Measurements from ENCODE around the gene ELOVL5.

The ELOVL5 gene

DNA sequence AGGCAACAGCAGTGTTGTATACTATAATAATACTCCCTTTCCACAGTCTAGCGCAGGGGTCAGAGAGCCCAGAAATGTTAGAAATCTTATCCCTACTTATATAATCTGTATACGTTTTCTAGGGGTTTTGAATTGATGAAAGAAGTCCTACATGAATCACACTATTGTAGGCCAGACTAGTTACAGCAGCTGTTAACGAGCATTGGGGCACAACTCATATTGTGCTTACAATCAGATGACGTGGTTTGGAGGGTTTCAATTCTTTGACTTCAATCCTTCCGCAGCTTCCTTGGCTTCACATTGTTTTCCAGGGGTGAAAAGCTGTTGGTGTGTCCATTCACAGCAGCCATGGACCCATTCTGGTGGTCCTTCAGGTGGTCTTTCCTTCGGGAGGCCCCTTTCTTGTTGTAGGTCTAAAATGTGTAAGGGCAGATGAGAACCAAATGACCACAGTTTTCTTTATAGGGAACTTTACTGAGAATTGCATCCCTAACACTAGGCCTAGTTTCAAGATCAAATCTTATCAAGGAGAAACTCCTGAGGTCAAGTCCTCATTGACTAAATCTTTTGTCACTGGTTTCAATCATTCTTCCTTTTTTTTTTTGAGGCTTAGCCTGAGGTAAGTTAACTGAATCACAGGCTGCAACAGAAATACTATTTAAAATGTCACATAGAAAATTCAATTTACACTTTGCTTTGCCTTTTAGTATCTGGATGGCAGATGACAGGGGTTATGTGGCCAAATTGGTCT lies 79.7 kb downstream of the ELOVL5 start:
- DNase-seq = no peak

DNA sequence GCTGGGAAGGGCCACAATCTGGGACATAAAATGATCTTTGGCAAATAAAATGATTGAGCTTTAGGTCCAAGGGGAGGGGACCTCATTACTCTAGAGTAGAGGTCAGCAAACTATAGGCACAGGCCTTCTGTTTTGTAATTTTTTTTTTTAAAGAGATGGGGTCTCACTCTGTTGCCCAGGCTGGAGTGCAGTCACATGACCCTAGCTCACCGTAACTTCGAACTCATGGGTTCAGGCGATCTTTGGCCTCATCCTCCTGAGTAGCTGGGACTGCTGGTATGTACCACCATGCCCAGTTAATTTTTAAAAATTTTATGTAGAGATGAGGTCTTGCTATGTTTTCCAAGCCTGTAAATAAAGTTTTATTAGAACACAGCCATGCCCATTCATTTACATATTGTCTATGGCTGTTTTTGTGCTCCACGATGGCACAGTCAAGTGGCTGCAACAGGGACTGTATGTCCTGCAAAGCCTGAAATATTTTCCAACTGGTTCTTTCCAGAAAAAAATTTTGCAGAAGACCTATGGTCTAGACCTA lies 82.1 kb downstream of the ELOVL5 start:
- DNase-seq = no peak

DNA sequence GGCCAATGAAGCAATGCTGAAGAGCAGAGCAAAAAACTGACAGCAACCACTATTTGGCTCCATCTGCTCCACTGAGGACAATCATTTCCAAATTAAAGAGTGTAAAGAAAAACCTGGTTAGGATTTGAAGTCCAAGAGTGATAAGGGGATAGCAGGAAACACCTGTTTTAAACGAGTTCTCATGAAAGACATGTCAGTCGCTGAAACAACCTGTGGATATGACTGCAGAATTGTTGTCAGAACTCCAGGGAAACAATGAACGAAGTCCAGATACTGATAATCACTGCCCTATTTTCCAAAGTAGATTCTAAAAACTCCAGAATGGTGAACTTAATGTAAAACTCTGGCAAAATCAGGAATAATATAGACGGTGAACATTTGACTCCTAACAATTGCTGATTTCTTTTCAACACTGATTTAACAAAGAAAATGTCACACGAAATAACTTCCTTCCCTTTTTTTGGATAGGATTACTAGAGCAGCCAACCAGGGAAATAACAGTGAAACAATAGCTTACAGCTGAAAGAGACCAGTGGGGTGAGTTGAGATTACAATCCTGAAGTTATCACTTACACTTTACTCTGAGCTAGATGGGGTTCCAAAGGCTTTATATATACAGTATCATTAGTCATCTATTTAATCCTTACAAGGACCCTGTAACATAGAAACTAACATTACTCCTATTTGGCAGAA lies 83.7 kb downstream of the ELOVL5 start:
- no peak for DNase-seq

DNA sequence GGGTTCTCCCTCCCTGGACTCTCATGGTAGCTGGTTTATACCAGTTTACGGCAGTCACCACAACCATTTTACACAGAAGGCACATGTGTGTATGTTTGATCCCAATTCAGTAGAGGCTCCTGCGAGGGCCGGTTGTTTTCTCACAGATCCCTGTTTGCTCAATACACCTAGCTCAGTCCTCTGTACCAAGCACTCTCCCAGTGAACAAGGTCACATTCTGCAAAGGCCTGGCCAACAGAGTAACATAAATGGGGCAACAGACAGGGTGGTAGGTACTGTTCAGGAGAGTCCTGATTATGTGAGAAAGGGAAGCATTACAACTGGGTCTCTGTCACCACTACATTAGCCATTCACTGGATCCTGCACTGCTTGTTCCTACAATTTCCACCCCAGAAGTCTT lies 84.4 kb downstream of the ELOVL5 start:
- no peak for DNase-seq

DNA sequence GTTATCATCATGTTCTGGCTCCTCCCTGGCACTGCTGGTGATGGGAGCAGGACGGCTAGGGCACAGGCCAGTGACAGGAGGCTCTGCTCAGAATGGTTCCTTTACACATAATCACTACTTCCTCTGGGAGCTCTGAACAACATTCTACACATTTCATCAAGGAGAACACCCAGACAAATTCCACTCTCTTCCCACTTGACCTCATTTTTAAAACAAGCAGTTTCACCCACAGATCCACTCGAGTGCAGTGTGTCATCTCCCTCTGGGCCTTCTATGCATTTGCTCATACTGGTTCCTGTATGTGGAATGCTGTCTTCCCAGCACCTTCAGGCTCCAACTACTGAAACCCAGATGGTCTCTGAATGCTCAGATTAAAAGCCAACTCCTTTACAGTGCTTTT lies 84.8 kb downstream of the ELOVL5 start:
- no peak for DNase-seq

DNA sequence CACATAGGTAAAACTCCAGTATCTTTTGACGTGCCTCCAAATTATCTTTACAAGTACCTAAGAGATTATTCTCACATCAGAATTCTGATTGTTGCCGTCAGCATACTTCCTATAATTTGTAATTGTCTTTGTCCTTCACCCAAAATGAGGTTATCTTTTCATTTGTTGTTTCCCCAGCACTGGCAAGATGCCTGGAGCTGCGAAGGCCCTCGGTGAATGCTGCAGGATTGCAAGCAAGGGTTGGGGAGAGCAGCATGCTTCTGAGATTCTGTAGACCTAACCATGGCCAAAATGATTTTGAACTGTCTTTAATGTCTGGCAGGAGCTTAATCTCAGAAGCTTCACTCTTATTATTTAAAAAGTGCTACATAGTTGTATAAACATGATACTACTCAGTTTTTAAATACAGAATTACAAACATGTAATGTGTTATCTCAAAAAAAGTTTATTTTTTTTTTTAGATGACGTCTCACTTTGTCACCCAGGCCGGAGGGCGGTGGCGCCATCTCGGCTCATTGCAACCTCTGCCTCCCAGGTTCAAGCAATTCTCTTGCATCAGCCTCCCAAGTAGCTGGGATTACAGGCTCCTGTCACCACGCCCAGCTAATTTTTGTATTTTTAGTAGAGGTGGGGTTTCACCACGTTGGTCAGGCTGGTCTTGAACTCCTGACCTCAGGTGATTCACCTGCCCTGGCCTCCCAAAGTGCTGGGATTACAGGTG lies 88.7 kb downstream of the ELOVL5 start:
- DNase-seq = no peak

DNA sequence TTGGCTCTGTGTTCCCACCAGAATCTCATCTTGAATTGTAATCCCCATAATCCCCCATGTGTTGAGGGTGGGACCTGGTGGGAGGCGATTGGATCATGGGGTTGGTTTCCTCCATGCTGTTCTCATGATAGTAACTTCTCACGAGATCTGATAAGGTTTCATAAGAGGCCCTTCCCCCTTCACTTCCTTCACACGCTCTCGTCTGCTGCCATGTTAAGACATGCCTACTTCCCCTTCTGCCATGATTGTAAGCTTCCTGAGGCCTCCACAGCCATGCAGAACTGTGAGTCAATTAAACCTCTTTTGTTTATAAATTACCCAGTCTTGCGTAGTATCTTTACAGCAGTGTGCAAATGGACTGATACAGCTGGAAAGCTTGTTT lies 90.0 kb downstream of the ELOVL5 start:
- DNase-seq = no peak

DNA sequence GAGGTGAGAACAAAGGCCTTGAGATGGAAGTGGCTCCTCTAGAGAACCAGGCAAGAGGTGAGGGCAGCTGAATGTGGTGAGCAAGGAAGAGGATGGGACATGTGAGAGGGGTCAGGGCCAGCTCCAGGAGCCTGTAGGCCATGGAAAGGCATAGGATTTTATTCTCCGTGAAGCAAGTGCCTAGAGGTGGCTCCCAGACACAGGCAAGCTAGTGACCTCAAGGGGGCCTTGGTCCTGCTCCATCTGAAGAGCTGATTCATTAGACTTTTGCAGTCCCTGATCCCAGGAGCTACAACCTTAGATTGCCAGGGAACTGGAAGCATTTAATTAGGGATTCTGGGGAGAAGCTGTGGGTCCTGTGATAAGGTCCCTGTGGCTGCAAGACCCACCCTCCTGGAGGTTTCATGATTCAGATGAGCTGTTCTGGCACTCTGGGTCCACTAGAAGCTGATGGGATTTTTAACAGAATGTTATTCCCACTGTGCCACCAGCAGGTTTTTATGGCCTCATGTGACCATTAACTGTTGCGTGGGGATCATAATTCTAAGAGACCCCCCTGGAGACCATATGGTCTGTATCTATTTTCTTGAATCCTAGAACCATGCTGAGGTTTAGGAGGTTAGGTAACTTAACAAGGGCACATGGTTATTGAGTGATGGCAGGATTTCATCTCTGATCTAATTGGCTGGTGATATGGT lies 90.5 kb downstream of the ELOVL5 start:
- no peak for DNase-seq

DNA sequence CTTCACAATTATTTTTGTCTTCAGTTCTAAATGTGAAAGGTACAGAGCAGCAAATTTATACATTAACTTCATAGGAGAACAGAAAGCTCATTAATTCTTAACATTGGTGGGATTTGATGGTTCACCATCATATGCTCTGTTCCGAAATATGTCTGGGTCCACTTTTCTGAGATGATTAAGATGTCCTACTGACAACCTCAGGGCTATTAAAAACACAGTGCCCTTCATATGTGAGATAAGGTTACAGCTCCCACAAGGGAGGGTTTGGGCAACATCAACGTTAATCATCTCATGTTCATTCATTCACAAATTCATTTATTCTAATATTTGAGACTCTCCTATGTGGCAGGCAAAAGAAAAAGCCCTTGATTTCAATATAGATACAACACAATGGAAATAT lies 91.2 kb downstream of the ELOVL5 start:
- DNase-seq = no peak

DNA sequence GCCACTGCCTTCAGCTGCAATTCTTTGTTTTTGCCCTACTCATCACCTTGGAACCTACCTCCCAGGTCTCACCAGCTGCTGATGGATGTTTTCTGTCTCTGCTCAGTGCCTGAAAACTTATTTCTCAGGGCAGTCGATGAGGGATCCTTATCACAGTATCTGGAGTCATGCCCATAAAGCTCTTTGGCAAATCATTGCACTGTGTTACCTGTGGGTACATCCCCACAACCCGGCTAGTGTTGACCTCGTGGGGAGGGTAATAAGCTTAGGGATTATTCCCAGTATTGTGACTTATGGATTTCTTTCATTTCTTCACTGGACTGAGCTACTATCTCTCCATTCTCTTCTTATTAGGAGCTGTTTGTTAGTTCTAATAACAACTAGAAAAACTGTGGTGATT lies 91.7 kb downstream of the ELOVL5 start:
- DNase-seq = no peak

DNA sequence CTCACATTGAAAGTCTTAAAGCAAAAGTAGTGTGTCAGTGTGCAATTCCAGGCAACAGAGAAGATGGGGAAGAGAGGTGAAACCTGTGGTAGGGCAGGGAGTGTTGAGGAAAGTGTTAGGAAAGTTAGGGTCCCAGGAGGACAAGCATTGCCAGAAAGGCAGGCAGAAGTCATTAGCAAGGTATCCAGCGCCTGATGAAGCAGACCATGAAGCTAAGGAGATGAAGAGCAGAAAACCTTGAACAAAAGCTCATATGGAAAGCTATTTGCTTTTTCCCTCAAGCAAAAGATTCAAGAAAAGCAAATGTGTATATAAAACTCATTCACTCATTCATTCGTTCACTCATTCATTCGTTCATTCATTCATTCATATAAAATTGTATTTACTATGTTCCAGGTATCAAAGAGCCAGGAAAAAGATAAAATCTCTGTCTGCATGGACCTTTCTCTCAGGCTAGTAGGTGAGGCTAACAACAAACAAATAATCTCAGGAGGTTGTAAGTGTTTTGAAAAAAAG lies 96.5 kb downstream of the ELOVL5 start:
- no peak for DNase-seq

DNA sequence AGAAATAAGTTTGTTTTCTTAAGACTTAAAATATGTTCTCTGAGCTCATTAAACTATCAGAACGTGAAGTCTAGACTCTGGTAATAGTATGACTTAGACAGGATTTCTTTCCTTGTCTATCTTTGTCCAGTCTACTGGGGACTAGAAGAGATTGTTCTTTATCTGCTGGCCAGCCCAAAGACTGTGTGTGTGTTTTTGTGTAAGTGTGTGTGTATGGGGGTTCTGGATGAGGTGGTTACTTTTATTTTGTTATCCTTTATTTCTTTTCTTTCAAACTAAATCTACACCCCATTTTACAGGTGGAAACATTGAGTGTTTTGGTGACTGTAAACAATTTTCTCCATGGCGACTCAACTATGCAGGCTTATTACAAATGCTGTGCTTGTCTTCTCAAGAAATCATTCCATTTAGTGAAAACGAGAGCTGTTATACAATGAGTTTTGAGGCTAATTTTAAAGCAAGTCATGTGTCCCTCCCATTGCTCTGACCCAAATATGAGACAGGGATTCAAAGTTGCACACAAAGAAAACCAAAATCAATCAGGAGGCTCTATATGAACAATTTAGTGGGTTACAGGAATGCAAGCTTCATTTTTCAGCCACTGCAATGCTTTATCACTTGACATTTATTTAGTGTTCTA lies 97.6 kb downstream of the ELOVL5 start:
- DNase-seq = no peak

DNA sequence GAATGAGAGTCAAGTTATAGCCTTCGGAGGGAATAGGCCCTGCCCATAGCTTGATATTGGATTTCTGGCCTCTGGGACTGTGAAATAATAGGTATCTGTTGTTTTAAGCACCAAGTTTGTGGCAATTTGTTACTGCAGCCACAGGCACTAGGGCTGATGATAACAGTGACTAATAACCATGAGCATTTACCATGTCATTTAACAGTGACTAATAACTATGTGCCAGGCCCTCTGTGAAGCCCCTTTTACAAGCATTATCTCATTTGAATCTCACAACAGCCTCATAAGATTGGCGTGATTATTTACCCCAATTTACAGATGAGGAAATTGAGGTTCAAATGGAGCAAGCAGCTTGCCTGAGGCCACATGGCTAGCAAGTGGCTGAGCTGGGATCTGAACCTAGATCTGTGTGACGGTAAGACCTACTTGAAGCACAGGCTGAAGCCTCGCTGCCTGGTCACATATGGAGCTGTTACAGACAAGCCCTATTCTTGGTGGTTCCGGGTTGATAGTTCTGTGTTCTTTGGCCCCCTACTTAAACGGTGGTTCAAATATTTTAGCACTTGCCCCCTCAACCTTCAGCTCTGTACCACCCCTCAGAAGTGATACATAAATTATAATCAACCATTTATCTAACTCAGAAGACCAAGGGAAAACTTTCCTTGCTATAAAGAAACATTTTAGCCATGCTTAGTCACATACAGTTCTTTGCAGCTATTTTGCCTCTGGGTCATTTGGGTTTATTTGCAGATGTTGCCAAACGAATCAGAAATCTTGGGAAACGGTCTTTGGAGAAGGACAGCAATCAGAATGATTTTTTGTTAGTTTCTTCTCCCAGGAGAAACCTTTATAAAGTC lies 98.3 kb downstream of the ELOVL5 start:
- no peak for DNase-seq

DNA sequence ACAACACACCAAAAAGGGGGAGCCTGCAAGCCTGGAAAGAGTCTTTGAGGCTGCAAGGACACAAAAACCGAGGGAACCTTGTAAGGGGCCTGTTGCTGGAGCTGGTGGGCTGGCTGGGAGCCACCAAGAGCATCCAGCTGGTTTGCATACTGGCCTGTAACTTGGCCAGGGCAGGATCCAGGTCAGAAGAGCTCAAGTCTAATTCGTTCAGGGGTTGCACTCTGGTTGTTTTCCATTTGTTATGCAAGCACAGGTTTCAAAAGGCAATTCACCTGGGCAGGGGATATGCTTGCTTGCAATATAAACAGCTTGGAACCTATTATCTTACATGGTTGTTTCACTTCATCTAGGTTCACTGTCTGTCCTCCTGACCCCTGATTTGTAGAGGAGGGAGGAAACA lies 101.8 kb downstream of the ELOVL5 start:
- no peak for DNase-seq

DNA sequence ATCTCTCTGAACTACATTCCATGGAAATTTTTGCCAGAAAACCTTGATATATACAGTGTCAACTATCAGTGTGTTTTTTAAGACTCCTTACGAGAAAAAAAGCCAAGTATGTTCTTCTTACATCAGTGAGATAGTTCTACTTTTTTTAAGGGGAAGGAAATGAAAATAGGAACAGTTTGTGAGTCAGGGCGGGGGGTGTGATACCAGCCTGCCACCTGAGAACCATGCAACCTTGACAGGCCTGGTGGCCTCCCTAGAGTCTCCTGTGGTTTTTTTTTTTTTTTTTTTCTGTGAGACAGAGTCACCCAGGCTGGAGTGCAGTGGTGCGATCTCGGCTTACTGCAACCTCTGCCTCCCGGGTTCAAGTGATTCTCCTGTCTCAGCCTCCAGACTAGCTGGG lies 103.8 kb downstream of the ELOVL5 start:
- peak; percentile 80 for DNase-seq

DNA sequence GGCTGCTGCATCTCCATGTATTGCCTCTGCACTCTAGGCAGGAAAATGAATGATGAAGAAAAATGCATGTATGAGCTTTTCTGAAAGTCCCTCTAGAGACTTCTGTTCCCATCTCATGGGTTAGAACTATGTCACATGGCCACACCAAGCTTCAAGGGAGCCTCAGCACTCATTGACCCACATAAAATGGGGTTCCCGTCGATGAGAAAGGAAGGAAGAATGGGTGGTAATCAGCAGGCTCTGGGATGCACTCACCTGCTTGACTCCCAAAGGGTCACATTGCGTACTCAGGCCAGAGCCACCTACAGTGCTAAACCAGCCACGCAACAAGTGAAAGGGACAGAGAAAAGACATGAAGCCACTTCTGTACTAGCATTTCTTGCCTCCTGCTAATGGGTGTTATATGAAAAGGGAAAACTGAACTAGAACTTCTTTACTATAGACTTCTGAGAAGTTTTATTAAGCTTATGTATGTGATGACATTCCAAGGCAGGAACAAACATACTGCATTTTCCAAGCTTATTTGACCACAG lies 104.3 kb downstream of the ELOVL5 start:
- DNase-seq = no peak

DNA sequence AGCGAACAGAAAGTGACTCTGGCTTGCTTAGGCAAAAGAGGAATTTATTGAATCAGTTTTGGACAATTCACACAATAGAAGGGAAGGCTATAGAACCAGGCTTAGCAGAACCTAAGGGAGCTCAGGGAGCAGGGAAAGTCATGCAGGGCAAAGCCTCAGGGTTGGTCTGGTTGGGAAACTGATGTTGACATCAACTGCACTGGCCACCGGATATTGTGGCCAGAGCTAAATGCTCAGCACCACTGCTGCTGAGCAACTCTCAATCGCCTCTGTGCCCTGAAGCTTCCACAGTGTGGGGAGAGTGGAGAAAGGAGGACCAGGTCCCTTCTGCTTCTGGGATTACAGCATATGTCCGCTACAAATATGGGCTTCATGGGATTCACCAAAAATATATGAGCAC lies 106.8 kb downstream of the ELOVL5 start:
- peak; percentile 9 for DNase-seq

DNA sequence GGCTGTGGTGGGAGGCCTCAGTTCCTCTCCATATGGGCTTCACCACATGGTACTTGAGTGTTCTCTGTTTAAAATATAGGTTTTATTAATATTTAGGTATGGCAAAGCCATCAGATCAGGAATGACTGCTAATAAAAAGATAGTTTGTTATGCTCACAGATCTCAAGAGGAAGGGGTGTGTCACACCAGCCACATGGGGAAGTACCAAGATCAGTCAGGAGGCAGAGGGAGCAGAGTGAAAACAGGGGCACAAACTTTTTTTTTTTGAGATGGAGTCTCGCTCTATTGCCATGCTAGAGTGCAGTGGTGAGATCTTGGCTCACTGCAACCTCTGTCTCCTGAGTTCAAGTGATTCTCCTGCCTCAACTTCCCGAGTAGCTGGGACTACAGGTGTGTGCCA lies 108.0 kb downstream of the ELOVL5 start:
- peak; percentile 33 for DNase-seq

DNA sequence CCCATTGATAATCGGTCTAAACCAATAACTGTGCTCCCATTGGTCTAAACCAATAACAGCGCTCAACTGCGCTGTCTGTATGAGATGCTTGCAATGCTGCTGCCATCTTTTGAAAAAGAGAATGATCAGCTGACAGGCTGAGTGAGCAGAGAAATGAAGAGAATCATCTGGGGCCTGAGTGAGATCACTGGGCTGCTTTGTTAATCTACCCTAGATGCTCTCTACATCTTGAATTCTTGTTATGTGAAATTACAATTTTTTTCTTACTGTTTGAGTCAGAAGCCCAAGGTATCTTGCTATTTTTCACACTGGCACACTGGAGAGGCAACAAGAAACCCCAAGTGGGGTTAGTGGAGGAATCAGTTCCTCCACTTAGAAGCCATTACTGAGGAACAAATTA lies 108.6 kb downstream of the ELOVL5 start:
- no peak for DNase-seq

DNA sequence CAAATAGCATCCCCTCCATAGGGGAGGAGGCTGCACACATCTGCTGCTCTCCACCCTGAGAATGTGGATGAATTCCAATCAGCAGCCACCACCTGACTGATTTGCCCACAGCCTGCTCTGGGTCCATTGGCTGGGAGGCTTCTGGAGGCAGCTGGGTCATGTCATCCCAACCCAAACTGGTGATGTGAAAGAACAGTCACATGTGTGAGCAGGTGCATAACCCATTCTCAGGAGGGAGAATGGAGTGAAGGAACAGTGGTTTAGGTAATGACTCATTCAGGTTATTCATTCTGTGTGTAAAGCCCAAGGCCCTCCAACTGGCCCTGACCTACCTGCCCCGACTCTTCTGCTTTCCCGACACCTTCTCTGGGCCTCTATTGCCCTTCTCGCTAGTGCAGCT lies 109.2 kb downstream of the ELOVL5 start:
- no peak for DNase-seq

DNA sequence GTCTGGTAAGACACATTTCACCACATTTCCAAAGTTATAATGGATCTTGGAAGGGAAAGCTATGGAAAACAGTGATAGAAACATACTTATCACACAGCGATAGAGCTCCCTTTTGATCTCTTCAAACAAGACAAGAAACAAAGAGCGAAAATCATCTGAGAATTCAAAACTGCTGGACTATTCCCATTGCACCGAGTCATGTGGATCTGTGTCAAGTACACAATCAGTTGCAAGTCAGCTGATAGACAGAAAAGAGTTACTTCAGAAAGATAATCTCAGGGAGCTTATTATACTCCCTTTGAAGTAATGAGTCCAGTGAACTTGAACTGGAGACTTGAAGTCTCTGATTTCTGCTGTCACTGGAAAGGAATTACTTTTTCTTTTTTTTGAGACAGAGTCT lies 110.4 kb downstream of the ELOVL5 start:
- no peak for DNase-seq
